AML-193 (cell line): Measurements from ENCODE around the gene FRMD3.

Experiments
- DNase-seq, 2 experiments: peaks; one replicate each; lab custom pipeline; 2025; lab: John Stamatoyannopoulos, UW

The FRMD3 gene

DNA sequence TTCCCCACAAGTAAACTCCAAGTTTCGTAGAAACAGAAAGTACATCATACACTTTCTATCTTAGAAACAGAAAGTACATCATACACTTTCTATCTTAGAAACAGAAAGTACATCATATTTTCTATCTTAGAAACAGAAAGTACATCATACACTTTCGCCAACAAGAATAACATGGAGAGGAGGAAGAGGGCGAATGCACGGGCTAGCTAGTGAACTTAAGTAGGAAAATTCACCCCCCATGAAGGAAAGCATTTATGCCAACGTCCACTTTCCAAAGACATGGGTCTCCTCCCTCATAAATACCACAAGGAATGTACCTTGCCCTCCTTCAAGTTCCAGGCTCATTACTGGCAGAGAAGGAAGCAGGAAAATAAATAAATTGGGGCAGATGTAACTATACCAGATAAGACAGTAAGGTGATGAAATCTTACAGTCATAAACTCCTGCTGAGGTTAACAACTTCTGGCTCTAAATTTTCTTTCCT is 64.7 kb downstream of the FRMD3 start:
- peak in 1 of 2 experiments; percentile 16 for DNase-seq

DNA sequence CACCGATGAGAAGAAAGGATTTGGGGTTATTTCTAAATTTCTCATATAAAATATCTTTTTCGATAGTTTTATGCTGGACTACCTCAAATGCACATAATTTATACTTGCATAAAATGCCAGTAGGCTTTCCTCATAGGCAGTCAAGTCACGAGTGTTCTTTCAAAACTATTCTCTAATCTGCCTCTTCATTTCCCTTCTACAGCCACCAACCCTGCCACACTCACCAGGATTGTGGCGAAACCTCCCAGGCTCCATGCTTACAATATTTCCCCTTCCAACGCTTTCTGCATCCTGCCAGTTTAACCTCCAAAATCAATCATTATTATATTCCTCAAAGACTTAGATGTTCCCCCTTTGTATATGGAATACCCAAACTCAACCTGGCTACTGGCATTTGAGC is 65.4 kb downstream of the FRMD3 start:
- peak; percentile 93 to 94 for DNase-seq

DNA sequence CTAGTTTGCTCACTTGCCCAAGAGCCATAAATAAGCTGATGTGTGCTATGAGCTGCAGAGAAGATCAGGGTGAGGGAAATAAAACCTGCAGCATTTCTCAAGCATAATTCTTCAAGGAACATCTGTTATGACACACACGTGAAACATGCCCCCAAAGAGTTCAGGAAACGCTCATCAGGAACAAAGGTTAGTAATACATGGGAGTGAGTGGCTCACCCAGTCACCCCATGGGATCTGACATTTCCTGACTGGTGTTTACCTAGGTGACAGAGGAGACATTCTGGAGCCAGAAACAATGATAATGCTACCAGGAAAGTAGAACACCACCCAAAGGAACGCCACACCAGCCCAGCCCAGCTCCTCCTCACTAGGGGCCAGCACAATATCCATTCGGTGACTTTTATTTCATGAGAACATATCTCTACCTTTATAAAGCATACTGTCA is 66.0 kb downstream of the FRMD3 start:
- DNase-seq, result no peak

DNA sequence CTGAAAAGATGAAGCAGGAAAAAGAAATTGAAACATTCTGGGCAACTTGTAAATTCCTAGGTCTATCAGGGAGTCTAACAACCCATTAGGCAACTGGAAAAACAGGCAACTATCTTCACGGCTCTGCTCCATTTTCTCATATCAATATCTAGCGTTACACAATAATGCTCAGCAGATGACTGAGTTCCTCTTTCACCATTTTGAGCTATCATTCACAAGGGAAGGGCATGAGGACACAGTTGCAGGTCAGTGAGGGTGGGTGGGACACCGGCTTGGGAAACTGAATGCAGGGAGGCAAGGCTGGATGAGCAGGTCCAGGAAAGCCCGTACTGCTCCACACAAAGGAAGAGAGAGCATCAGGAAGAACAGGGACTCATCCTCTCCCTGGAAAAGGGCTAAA is 67.0 kb downstream of the FRMD3 start:
- DNase-seq, result peak; percentile 80

DNA sequence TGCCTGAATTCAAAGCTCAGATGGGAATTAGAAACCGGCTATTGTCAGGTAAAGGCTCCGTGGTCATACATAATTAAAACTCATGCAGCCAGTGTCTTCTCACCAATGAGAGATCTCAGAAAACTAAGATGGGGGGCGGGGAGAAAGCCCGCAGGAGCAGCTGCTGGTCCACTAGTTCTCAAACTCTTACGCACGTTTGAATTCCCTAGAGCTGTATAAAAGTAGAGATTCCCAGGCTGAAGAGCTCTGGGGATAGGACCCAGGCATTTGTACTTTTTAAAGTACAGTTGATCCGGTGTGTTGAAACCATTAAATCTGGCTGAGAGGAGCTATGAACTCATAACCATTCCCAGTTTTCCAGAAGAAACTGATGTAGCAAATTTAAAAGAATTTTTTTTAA is 68.5 kb downstream of the FRMD3 start:
- no peak for DNase-seq

DNA sequence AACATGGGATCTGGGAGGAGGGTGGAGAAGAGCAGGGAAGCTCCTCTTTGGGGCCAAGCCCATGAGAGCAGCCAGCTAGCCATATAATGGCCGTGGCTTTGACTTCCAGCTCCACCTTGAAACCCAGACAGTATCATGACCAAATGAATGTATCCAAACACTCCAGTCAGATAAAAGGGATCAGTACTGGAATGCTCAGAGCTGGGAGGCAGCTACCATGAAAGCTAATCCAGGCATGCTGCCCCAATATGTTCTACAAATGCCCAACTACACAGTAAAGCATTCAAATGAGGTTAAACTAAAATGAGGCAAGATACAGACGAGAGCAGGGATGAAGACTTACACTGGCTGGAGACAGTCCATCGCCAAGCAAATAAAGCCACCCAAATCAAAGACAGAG is 69.4 kb downstream of the FRMD3 start:
- DNase-seq, result no peak

DNA sequence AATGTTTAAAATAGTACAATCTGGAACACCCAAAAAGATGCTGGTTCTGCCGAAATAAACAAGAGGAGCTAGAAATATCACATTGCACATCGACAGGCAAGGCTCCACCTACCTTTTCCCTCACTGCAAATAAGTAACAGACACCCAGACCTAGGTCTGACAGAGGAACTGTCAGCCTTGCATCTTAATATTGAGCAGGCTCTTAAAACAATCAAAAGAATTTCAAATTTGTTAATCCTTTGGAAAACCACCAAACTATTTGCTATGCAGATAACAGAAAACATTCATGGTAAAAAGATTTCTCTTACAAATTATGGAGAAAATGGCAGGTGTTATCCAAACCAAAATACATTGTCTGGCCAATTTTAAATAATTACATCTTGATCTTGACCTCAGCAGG is 71.3 kb downstream of the FRMD3 start:
- DNase-seq, result no peak

DNA sequence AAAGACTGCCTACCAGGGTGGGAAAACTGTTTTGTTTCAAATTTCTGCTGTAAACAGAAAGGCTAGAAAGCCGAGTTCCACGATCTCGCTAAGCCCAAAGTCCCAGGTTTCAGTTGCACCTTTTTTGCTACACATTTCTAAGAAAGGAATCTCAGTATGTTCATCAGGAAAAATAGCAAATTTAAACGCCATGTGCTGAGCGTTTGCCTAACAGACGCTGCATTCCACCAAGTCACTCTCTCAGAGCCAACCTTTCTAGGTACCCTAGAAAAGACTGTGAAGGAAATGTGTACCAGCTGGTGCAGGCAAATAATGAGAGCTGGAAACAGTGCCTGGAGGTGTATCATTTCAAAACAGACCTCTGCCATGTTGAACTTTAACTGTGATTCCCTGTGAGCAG is 71.8 kb downstream of the FRMD3 start:
- DNase-seq, result no peak

DNA sequence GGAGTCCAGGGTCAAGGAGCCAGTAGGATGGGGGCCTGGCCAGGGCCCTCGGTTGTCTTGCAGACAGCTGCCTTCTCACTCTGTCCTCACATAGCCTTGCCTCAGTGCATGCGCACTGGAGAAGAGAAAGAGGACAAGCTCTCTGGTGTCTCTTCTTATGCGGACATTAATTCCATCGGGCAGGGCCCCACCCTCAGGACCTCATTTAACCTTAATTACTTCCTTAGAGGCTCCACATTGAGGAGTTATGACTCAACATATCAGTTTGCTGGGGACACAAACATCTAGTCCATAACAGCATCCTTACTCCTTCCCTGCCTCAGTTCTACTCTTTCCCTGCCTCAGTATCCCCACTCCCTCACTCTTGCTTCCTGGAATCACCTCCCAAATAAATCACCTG is 78.4 kb downstream of the FRMD3 start:
- DNase-seq, result no peak

DNA sequence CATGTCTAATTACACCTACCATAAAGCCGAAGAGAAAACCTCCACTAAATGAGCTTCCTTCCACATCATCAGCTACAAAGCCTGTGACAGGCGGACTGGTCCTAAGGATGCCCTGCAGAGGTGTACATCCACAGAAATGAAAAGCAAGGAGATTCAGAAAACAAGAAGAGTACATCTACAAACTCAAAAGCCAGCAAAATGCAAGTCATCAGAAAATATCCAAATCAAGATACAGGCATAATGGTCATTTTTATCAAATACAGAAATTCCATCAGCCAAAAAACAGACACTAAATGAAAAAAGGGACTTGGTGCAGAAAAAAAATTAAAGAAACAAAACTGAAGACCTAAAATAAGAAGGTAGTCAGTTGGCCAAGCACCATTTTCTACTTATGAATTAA is 79.7 kb downstream of the FRMD3 start:
- no peak for DNase-seq

DNA sequence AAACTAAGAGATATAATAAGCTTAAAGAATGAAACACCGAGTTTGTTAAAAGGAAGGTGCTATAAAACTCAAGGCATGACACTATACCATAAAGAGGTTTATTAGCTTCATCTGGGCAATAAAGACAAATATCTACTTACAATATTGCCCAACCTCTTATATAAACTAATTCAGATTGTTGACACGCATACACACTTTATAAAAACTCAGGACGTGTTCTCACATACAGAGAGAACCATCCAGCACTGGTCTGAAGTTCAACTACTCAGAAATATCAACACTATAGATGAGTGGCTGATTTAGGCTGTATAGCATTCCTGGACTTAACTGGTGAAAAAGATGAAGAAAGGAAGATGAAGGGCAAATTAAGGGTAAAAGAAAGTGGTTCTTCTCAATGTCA is 81.2 kb downstream of the FRMD3 start:
- no peak for DNase-seq

DNA sequence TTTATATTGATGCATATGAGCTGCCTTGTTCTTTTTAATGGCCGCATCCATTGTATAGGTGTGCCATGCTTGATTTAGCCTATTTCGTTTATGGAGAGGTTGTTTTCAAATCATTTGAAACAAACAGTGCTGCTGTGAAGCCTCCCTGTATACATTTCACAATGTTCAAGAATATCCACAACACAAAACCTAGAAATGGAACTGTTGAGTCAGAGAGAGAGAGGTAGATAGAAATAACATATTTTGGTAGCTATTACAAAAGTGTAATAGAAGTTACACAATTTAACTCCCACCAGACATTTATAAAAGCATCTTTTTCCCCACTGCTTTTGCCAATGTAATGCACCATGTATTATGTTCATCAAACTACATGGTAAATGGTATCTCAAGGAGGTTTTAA is 82.0 kb downstream of the FRMD3 start:
- no peak for DNase-seq

DNA sequence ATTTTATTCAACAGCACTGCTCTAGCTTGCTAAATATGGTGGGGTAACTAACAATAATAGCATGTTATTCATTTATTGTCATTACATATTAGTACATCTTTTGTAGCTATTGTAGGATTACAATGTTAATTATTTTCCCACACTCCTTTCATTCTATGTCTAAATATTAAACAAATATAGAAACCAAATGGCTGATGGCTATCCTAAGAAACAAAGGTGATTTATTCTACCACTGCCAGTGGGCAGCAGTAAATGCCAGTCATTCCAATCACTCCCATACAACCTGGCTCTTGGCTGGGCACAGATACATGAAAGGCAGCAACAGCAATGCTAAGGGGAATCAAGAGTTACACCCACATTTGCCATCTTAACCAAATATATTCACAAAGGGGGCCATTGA is 84.1 kb downstream of the FRMD3 start:
- DNase-seq, result no peak

DNA sequence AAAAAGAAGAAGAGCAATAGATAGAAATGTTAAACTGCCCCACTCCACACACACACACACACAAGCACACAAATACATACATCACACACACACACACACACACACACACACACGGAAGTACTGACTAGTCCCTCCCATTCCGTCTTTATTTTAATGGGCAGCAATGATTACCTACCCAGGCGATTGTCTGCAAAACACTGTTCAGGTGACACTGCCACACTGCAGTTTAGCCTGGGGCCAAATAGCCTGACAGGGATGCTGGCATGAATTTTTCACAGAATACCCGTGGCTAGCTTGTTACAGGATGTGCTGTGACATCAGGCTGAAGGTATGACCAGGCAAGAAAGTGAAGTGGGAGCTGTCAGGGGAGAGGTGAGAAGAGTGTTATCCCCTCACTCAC is 86.9 kb downstream of the FRMD3 start:
- DNase-seq, result no peak

DNA sequence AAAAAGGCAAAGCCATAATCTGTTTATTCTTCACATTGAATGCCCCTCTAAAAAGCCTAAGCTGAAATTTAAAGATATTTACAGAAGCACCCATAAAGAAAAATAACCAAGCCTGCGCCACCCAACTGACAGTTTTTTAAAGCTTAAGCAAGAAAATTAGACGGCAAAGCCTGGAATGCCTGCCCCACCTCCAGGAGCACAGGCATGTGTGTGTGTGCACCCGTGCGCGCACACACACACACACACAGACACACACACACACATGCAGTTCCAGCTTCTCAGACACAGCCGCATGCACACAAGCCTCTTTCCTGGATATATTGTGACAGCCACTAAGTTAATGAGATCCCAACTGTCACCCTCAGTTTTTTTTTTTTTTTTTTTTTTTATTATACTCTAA is 88.2 kb downstream of the FRMD3 start:
- no peak for DNase-seq

DNA sequence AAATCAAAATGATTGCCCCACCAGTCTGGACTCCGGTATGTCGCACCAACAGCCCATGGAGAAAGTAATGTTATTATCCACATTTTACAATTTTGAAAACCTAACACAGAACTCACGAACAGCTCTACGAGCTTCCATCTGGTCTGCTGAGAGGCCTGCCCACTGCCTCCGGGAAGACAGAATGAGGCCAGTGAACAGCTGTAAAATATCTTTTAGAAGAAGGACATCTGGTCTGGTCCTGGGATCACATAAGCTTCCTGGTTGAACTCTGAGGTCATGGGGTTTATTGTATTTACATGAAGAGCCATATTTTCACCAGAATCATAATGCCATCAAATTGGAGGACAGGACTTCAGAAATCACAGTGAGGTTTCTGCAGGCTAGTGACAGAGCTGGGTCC is 89.0 kb downstream of the FRMD3 start:
- no peak for DNase-seq

DNA sequence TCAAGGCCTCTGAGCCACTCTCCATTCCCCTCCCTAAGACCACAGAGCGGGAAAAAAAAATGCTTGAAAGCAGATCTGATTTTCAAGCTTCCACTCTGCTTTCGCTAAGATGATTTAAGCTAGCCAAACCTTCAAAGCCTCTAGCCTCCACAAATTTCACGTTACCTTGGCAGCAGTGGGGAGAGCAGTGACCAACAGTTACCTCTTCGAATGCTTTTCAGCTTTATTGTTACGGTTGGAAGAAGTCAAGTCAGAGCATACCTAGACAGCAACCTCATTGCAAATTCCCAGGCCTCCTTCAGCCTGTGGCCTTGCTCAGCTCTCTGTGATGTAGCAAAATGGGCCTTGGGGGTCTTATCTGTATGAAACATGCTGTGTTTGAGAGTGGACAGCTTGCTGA is 89.6 kb downstream of the FRMD3 start:
- no peak for DNase-seq

DNA sequence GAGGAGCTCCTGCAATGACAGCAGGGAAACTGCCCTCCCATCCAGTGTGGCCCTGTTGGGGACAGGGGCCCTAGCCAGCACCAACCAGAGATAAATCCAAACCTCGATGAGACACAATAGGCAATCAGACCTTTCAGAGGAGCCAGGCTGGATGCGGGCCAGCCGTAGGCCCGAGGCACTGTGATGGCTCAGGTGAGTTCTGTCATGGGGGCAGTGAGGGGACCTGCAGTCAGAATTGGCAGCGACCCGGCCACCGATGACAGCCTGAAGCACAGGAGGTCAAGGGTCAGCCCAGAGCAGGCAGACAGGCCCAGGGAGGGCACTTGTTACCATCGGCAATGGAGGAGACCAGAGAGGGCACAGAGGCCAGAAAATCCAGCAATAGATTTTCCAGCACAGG is 90.8 kb downstream of the FRMD3 start:
- no peak for DNase-seq

DNA sequence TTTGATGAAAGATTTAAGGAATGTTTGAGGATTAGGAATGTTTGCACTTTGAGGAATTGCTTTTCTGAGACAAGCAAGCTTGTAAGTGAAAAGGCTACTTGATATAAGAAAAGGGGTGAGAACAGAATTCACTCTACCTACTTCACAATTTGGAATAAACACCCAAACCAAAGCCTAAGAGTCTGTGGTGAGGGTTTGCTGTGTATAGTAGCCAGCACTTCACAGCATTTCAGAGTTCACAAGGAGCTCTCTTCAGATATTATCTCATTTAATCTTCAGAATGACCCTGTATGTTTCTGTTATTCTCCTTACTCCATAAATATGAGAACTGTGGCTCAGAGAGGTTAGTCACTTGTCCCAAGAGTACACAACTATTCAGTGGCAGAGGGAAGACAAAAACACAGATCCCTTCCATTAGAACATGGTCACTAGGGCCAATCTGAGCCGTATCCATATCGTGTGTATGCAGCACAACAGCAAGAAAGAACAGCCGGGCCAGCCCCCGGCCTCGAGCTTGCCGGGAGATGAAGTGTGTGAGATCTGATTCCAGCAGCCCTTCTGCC is 92.4 kb downstream of the FRMD3 start:
- no peak for DNase-seq

DNA sequence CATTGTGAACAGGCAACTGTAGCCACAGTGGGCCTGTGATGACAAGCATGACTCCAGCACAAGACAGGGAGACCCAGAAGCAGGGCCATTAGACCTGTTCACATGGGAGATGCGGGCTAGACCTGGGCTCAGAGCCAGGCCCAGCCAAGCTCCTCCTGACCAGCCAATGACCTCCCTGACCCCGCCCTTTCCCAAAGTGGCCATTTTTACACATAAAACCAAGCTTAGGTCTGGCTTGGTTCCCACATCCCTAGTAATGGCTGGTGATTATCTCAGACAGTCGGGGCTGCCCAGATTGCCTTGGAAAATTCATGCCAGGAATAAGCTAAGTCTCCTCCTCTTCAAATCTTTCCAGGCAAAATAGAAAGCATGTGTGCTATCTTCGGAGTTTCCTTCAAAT is 94.1 kb downstream of the FRMD3 start:
- DNase-seq, result no peak

DNA sequence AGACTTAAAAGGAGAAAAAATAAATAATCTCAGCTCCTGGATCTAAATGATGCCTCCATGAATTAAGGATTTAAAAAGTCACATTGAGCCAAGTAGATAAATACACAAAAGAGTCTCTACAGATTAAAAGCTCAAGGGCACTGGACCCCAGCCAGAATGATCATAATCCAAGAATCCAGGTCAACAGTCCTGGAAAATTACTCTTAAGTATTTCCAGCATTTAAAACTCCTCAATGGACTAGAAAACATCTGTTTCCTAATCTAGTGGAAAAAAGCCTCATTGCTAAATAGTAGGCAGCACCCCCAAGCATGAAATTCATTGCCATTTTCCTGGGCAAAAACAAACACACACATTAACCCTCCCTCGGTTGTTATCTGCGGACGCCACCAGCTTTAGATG is 96.8 kb downstream of the FRMD3 start:
- DNase-seq, result no peak

DNA sequence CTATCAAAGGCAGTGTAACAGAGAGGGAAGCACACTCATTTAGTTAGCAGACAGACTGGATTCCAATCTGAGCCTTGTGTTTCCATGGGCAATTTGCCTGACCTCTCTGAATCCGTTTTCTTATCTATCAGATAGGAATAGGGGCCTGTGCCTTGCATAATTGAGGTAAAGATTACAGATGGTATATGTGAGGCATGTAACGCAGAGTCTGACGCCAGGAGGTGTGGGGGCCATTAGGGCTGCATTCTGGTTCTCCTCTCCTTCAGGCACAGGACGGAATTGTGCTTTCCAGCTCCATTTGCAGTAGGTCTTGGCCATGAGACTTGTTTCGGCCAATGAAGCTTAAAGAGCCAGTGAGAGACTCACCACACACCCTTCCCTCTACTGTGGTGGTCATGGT is 97.6 kb downstream of the FRMD3 start:
- DNase-seq, result no peak

DNA sequence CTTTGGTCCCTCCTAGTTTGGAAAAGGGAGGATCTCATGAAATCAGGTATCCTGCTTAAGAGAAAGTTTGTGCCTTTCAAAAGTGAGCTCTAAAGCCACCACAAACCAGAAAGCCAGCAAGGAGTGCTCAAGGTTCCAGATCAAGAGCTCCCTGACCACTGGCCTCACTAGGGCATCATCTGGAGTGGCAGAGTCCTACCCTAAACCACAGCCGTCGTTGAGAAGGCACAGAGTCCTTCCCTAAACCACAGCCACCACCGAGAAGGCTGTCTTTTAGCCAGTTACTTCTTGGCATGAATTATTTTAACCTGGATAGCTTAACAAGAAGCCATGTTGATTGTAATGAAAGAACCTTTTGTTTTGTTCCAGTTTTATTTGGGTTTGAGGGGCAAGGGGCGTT is 102.9 kb downstream of the FRMD3 start:
- no peak for DNase-seq

DNA sequence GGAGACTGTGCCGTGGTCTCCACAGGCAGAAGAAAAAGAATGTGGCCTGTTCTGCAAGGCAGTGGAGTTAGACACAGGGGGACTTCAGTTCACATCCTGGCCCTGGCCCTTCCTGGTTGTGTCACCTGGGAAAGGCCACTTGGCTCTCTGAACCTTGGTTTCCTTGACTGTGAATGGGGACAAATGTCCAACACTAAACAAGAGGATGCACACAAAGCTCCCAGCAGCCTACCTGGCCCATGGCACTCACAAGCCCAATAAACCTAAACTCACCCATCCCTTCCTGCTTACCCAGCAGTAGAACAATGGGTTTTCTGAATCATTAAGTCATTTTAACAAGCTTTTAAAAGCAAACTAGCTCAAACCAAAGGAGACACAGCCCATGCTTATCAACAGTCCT is 103.9 kb downstream of the FRMD3 start:
- no peak for DNase-seq

DNA sequence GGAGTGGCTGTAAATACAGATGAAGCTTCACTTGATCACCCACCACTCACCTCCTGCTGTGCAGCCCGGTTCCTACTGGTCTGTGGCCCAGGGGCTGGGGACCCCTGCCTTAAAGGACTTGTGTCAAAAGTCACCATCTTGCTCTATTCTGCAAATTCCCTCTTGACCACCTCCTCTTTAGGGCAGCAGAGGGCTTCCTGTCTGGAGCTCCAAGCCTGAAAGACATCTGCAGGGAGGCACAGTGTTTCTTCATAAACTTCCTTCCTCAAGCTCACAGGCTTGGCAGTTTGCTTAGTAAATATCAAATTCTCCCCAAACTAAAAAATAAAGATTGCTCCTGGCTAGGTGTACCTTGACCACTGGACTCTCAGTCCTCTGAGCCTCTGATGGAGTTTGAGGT is 104.4 kb downstream of the FRMD3 start:
- DNase-seq, result peak; percentile 27 to 46
